Nephron progenitor cell (in vitro differentiated cells): ENCODE measurements around the gene RNF224.
A peak's percentile ranks its signal among the peaks of the same experiment; 100 is the strongest.

ENCODE experiments used
- DNase-seq: peaks from one replicate; pipeline ENCODE4 v3.0.0; 2021
- H3K27ac Mint-ChIP-seq: 2 replicates; pipeline ENCODE4 v1.8.0; 2021; ENCODE audit warnings: mild to moderate bottlenecking, moderate library complexity, mixed read lengths
- H3K27me3 Mint-ChIP-seq: 2 replicates; pipeline ENCODE4 v1.8.0; 2021; ENCODE audit warnings: mild to moderate bottlenecking, low read depth, mixed read lengths; ENCODE audit not compliant: poor library complexity
- H3K36me3 Mint-ChIP-seq: 2 replicates; pipeline ENCODE4 v1.8.0; 2021; ENCODE audit warnings: low read depth, mixed read lengths
- H3K4me1 Mint-ChIP-seq: 2 replicates; pipeline ENCODE4 v1.8.0; 2021; ENCODE audit warnings: mixed read lengths
- H3K4me3 Mint-ChIP-seq: 2 replicates; pipeline ENCODE4 v1.8.0; 2021; ENCODE audit warnings: mild to moderate bottlenecking, moderate library complexity, mixed read lengths
- H3K9me3 Mint-ChIP-seq: 2 replicates; pipeline ENCODE4 v1.8.0; 2021; ENCODE audit warnings: mild to moderate bottlenecking, moderate library complexity, mixed read lengths
- CTCF ChIP-seq: fragments of 200-600 bp; sonication (generic); IDR thresholded peaks from 2 replicates; pipeline ENCODE4 v1.5.0; 2021; ENCODE audit warnings: antibody characterized with exemption

RNF224 gene

GRCh38 chr9:137187386-137187785 is 39.9 kb upstream of the RNF224 start:
- no peak for DNase-seq
- peaks cover 9% of the 10 kb centered on the region for H3K36me3 Mint-ChIP-seq
- peak overlapping the region; percentile 93 for H3K4me3 Mint-ChIP-seq
- no peak for TF ChIP-seq CTCF
- H3K27ac Mint-ChIP-seq: peak overlapping the region; percentile 90
- no peaks in the 10 kb centered on the region for H3K27me3 Mint-ChIP-seq
- H3K9me3 Mint-ChIP-seq: no peaks in the 10 kb centered on the region
- H3K4me1 Mint-ChIP-seq: peaks cover 33% of the 10 kb centered on the region

GRCh38 chr9:137188086-137188489 is 39.2 kb upstream of the RNF224 start:
- no peaks in the 10 kb centered on the region for H3K9me3 Mint-ChIP-seq
- DNase-seq: no peak
- peak overlapping the region; percentile 93 for H3K4me3 Mint-ChIP-seq
- H3K36me3 Mint-ChIP-seq: peaks cover 9% of the 10 kb centered on the region
- H3K4me1 Mint-ChIP-seq: peaks cover 33% of the 10 kb centered on the region
- no peaks in the 10 kb centered on the region for H3K27me3 Mint-ChIP-seq
- TF ChIP-seq CTCF: no peak
- peak overlapping the region; percentile 90 for H3K27ac Mint-ChIP-seq

GRCh38 chr9:137188490-137189296 is 38.6 kb upstream of the RNF224 start, which contains the start of the genes ANAPC2 and SSNA1:
TSS of gene ANAPC2 (minus strand) at chr9:137188560. CDS start at chr9:137188532, 28 bp downstream.
TSS of gene SSNA1 (plus strand) at chr9:137188676. CDS start at chr9:137188727, 51 bp downstream.
- Mint-ChIP-seq H3K4me1 (peaks cover 33% of the 10 kb centered on the region), H3K36me3 (peaks cover 9% of the 10 kb centered on the region), H3K27ac (peak within 1 kb of the TSS; percentile 99), H3K27me3 (no peaks in the 10 kb centered on the region), H3K9me3 (no peaks in the 10 kb centered on the region), H3K4me3 (peak within 1 kb of the TSS; percentile 96)
- no peak for TF ChIP-seq CTCF
- DNase-seq: peak; percentile 97

- no peak for TF ChIP-seq CTCF
- Mint-ChIP-seq H3K27ac (peak overlapping the region; percentile 99), H3K9me3 (no peaks in the 10 kb centered on the region), H3K27me3 (no peaks in the 10 kb centered on the region), H3K4me3 (peak overlapping the region; percentile 96), H3K4me1 (peaks cover 33% of the 10 kb centered on the region), H3K36me3 (peaks cover 4% of the 10 kb centered on the region)
- DNase-seq: no peak
These were observed 37.7 kb upstream of the RNF224 start for GRCh38 chr9:137189297-137190295.

- peaks cover 33% of the 10 kb centered on the region for H3K4me1 Mint-ChIP-seq
- TF ChIP-seq CTCF: no peak
- H3K27ac Mint-ChIP-seq: no peak overlapping the region
- no peaks in the 10 kb centered on the region for H3K9me3 Mint-ChIP-seq
- peaks cover 4% of the 10 kb centered on the region for H3K36me3 Mint-ChIP-seq
- H3K4me3 Mint-ChIP-seq: peak overlapping the region; percentile 79
- H3K27me3 Mint-ChIP-seq: no peaks in the 10 kb centered on the region
- no peak for DNase-seq
These were observed 36.9 kb upstream of the RNF224 start for GRCh38 chr9:137190315-137190856.
